Left lung (tissue), 10 donors: ENCODE measurements around the gene TMEM72. TPM values are rescaled to one million over a fixed set of nuclear protein-coding genes. Genes with fewer than 3 reads are reported as not detected.

Experiments used
- ATAC-seq: fragments of 200-7000 bp; cut with Tn5 transposase; one replicate; pipeline ENCODE4 v1.9.1; 2020; ENCODE audit warnings: moderate library complexity
- DNase-seq, 4 donors: peaks; one replicate each; pipeline ENCODE4 v3.0.0-alpha.2; 2013 to 2020
- H3K27ac ChIP-seq, 2 donors: fragments of 200-600 bp; sonication (generic) in 1 of 2; one replicate each; pipeline versions ENCODE4 v1.5.0 to v1.8.0; 2020 to 2021
- H3K27me3 ChIP-seq, 2 donors: fragments of 200-600 bp; sonication (generic) in 1 of 2; one replicate each; pipeline versions ENCODE4 v1.5.0 to v1.8.0; 2020 to 2021
- H3K36me3 ChIP-seq, 2 donors: fragments of 200-600 bp; sonication (generic) in 1 of 2; one replicate each; pipeline versions ENCODE4 v1.5.0 to v1.8.0; 2020 to 2021
- H3K4me1 ChIP-seq, 2 donors: fragments of 200-600 bp; one replicate each; pipeline ENCODE4 v1.8.0; 2021
- H3K4me3 ChIP-seq, 2 donors: fragments of 200-600 bp; sonication (generic) in 1 of 2; one replicate each; pipeline versions ENCODE4 v1.5.0 to v1.8.0; 2020 to 2021; ENCODE audit warnings: mild to moderate bottlenecking in 1 of 2
- H3K9me3 ChIP-seq, 2 donors: fragments of 200-600 bp; sonication (generic) in 1 of 2; one replicate each; pipeline versions ENCODE4 v1.5.0 to v1.8.0; 2020 to 2021
- CTCF ChIP-seq, 2 donors: fragments of 200-600 bp; sonication (generic) in 1 of 2; IDR thresholded peaks; one replicate each; pipeline versions ENCODE4 v1.5.0 to v1.8.0; 2021; ENCODE audit warnings: antibody characterized with exemption in 2 of 2
- intact Hi-C, 2 donors: fragments of 100-400 bp; cut with DNase I; formaldehyde crosslinking; loops; one replicate each; pipeline versions ENCODE4 v1.11.2 to v1.14.2; 2022
- polyA plus RNA-seq, 6 donors: library from polyadenylated mRNA; unstranded; fragments of 120-200 nt; gene quantifications; one replicate each; pipeline ENCODE4 v1.2.1, GENCODE V29; 2013; ENCODE audit not compliant: insufficient read length in 6 of 6
- total RNA-seq, 2 donors: library from RNA; stranded (reverse); fragmentation: NEBNext Ultra II Directional; extraction: Animal tissue kit (Norgen Biotek cat#: 25700); gene quantifications; one replicate each; pipeline ENCODE4 v1.2.1, GENCODE V29; 2021
- donor health status: DM: no; HTN: yes; CAD: no.
- donor health status: DM: no; HTN: no; CAD: no.

The TMEM72 gene
- total and polyA plus RNA-seq, 8 donors = 0.23 to 2.2 (median 1.7) TPM; not detected in 1

GRCh38 chr10:44986179-44986578 is 75.0 kb downstream of the TMEM72 start:
- H3K9me3 ChIP-seq = no peaks in the 10 kb centered on the region
- H3K27me3 ChIP-seq = no peaks in the 10 kb centered on the region
- H3K4me3 ChIP-seq = no peak overlapping the region
- H3K36me3 ChIP-seq = peaks cover 0 to 86% of the 10 kb centered on the region in 2 donors
- H3K4me1 ChIP-seq = peaks cover 13 to 54% of the 10 kb centered on the region in 2 donors
- no peak for ATAC-seq
- DNase-seq = no peak
- TF ChIP-seq CTCF (IDR thresholded peaks at IDR 0.05) = no peak
- intact Hi-C loops = no loop called here
- peak overlapping the region; percentile 47 to 57 for H3K27ac ChIP-seq

Other genes with a start within 250 kb of the TMEM72 start
- gene RASSF4, start 48.5 kb downstream of the TMEM72 start, total RNA-seq = 10 to 100 TPM; 52.2 to 54.7 TPM
- 10 to 100 TPM; 17.1 to 24.0 (median 19.4) TPM for gene RASSF4, start 48.5 kb downstream of the TMEM72 start, polyA plus RNA-seq
- gene DEPP1, start 67.5 kb downstream of the TMEM72 start, total RNA-seq = 10 to 100 TPM; 25.4 to 33.9 TPM
- gene DEPP1, start 67.5 kb downstream of the TMEM72 start, polyA plus RNA-seq = 10 to 100 TPM; 18.5 to 59.8 (median 26.6) TPM
- gene ZNF22, start 89.6 kb downstream of the TMEM72 start, total RNA-seq = 10 to 100 TPM; 19.3 to 24.0 TPM
- 10 to 100 TPM; 72.6 to 80.0 (median 76.9) TPM for gene ZNF22, start 89.6 kb downstream of the TMEM72 start, polyA plus RNA-seq